ENCODE data around the gene WAPL. TPM values are rescaled to one million over a fixed set of nuclear protein-coding genes. Genes with fewer than 3 reads are reported as not detected.

WAPL gene
- total RNA-seq, 2 experiments from 2014 or later: 51.1 to 75.7 TPM

DNA sequence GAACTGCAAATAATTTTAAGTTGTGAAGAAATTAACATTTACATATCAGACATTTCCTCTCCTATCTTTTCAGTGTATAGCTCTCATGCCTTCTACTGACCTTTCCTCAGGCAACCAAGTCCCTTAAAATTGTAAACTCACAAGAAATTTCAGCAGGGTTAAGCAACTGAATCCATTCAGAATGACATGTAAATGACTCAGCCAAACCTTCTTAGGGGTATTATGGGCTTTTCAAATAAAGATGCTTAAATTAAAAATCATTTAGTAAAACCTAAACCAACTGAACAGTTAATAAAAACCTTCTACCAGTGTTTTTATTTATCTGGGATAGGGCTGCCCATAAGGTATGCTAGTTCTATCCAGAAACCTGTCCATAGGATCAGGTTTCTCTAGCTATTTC, 20.7 kb downstream of the WAPL start:
- DNase-seq (ENCODE audit: low spot score): no peak
- Histone ChIP-seq H3K27ac (ENCODE audit: low read depth, low read length, poor library complexity, severe bottlenecking) (no peak overlapping the region), H4K20me1 (ENCODE audit: insufficient read depth, low read length) (peaks cover 19% of the 10 kb centered on the region), H3K4me3 (ENCODE audit: low read depth, low read length, poor library complexity, severe bottlenecking) (no peak overlapping the region), H3K4me1 (ENCODE audit: insufficient read depth, low read length, poor library complexity, severe bottlenecking) (peaks cover 15% of the 10 kb centered on the region), H3K36me3 (ENCODE audit: insufficient read depth, low read length) (peaks cover 100% of the 10 kb centered on the region), H3K79me2 (ENCODE audit: insufficient read depth, low read depth, low read length) (peaks cover 100% of the 10 kb centered on the region), H3K4me2 (ENCODE audit: low read length) (no peak overlapping the region), H3K9me3 (ENCODE audit: low read length) (no peaks in the 10 kb centered on the region), H3K9me2 (ENCODE audit: insufficient read depth, low read length) (no peaks in the 10 kb centered on the region), H2AFZ (ENCODE audit: low read length) (no peak overlapping the region)
- POLR2A ChIA-PET: interaction anchor here (0.9 to 1.2 kb wide), 3 partner anchors 11 to 109 kb away, joined by 3 to 4 read pairs (median 3); no protein-coding TSS in a partner anchor
- no peak for TF ChIP-seq EZH2phosphoT487 (IDR thresholded peaks at IDR 0.05; ENCODE audit: borderline replicate concordance, low read depth, low read length)
- CTCF ChIA-PET (ENCODE audit: unreplicated experiment): no interaction called here
- intact Hi-C loops (cut with micrococcal nuclease; ENCODE audit: unreplicated experiment): no loop called here
- BruUV-seq (replicated peaks): no TSS peak

DNA sequence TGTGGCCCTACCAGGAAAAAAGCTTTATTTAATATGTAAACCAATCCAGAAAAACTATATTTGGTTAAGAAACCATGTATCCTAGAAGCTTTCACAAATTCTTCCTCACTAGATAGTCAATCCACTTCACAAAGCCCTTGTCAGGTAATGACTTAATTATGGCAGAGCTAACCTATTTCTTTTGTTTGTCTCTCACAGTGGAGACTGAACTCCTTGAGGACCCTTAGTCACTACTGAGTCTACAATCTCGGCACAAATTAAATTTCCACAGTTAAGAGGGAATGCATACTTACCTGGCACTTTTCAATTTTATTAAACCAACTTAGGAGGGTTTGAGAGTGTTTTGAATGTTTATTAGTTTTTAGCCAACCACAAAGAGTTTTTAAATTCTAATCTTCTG, 23.0 kb downstream of the WAPL start:
- Histone ChIP-seq H4K20me1 (ENCODE audit: insufficient read depth, low read length) (peaks cover 19% of the 10 kb centered on the region), H3K4me3 (ENCODE audit: low read depth, low read length, poor library complexity, severe bottlenecking) (no peak overlapping the region), H2AFZ (ENCODE audit: low read length) (no peak overlapping the region), H3K36me3 (ENCODE audit: insufficient read depth, low read length) (peaks cover 100% of the 10 kb centered on the region), H3K4me2 (ENCODE audit: low read length) (no peak overlapping the region), H3K79me2 (ENCODE audit: insufficient read depth, low read depth, low read length) (peaks cover 100% of the 10 kb centered on the region), H3K9me3 (ENCODE audit: low read length) (no peaks in the 10 kb centered on the region), H3K9me2 (ENCODE audit: insufficient read depth, low read length) (no peaks in the 10 kb centered on the region), H3K4me1 (ENCODE audit: insufficient read depth, low read length, poor library complexity, severe bottlenecking) (no peaks in the 10 kb centered on the region), H3K27ac (ENCODE audit: low read depth, low read length, poor library complexity, severe bottlenecking) (no peak overlapping the region)
- no TSS peak for BruUV-seq (replicated peaks)
- DNase-seq (ENCODE audit: low spot score): no peak
- intact Hi-C loops (cut with micrococcal nuclease; ENCODE audit: unreplicated experiment): no loop called here
- POLR2A ChIA-PET: interaction anchor here (0.8 to 1.8 kb wide), 2 partner anchors 19 to 31 kb away, joined by 3 to 8 read pairs; no protein-coding TSS in a partner anchor
- CTCF ChIA-PET (ENCODE audit: unreplicated experiment): no interaction called here
- no peak for TF ChIP-seq EZH2phosphoT487 (IDR thresholded peaks at IDR 0.05; ENCODE audit: borderline replicate concordance, low read depth, low read length)
- TF ChIP-seq, protein P1, sequence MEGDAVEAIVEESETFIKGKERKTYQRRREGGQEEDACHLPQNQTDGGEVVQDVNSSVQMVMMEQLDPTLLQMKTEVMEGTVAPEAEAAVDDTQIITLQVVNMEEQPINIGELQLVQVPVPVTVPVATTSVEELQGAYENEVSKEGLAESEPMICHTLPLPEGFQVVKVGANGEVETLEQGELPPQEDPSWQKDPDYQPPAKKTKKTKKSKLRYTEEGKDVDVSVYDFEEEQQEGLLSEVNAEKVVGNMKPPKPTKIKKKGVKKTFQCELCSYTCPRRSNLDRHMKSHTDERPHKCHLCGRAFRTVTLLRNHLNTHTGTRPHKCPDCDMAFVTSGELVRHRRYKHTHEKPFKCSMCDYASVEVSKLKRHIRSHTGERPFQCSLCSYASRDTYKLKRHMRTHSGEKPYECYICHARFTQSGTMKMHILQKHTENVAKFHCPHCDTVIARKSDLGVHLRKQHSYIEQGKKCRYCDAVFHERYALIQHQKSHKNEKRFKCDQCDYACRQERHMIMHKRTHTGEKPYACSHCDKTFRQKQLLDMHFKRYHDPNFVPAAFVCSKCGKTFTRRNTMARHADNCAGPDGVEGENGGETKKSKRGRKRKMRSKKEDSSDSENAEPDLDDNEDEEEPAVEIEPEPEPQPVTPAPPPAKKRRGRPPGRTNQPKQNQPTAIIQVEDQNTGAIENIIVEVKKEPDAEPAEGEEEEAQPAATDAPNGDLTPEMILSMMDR (conservative IDR thresholded peaks at IDR 0.05; ENCODE audit: low read length): no peak

DNA sequence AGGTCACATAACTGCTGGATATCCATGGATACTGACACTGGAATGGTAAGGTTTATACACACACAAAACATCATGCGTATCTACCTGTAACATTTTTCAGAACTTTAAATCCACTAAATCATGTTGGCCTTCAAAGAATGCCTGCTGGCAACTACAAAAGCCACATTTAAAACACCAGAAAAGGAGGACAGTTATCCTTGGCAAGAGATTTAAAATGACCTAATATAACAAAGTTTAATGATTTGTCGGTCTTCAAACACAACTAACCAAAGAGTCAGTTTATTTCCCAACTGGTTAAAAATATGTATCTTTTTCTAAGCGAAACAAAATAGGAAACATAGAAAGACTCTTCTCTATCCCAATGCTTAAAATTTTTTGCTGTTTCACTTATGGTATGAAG, 24.0 kb downstream of the WAPL start:
- peaks cover 96% of the 10 kb centered on the region for H3K36me3 ChIP-seq (ENCODE audit: insufficient read depth, low read length)
- no peak overlapping the region for H3K4me2 ChIP-seq (ENCODE audit: low read length)
- intact Hi-C loops (cut with micrococcal nuclease; ENCODE audit: unreplicated experiment): no loop called here
- peaks cover 99% of the 10 kb centered on the region for H3K79me2 ChIP-seq (ENCODE audit: insufficient read depth, low read depth, low read length)
- POLR2A ChIA-PET: interaction anchor here (0.5 kb wide), 1 partner anchor 91 kb away, joined by 10 read pairs; no protein-coding TSS in a partner anchor
- DNase-seq (ENCODE audit: low spot score): no peak
- TF ChIP-seq EZH2phosphoT487 (IDR thresholded peaks at IDR 0.05; ENCODE audit: borderline replicate concordance, low read depth, low read length): no peak
- TF ChIP-seq, protein P1 (conservative IDR thresholded peaks at IDR 0.05; ENCODE audit: low read length): no peak
- no peak overlapping the region for H3K27ac ChIP-seq (ENCODE audit: low read depth, low read length, poor library complexity, severe bottlenecking)
- H3K4me3 ChIP-seq (ENCODE audit: low read depth, low read length, poor library complexity, severe bottlenecking): no peak overlapping the region
- no peak overlapping the region for H2AFZ ChIP-seq (ENCODE audit: low read length)
- BruUV-seq (replicated peaks): no TSS peak
- H3K9me2 ChIP-seq (ENCODE audit: insufficient read depth, low read length): no peaks in the 10 kb centered on the region
- H4K20me1 ChIP-seq (ENCODE audit: insufficient read depth, low read length): peaks cover 19% of the 10 kb centered on the region
- H3K9me3 ChIP-seq (ENCODE audit: low read length): no peaks in the 10 kb centered on the region
- CTCF ChIA-PET (ENCODE audit: unreplicated experiment): no interaction called here
- no peaks in the 10 kb centered on the region for H3K4me1 ChIP-seq (ENCODE audit: insufficient read depth, low read length, poor library complexity, severe bottlenecking)
